Hematopoietic multipotent progenitor cell (in vitro differentiated cells): ENCODE data around the gene RPL39L. TPM values are rescaled to one million over a fixed set of nuclear protein-coding genes. Genes with fewer than 3 reads are reported as not detected.

ENCODE experiments used
- DNase-seq, 3 donors: peaks; one replicate each; pipeline ENCODE4 v3.0.0-alpha.2; 2011 to 2015; ENCODE audit warnings: low read depth in 2 of 3, low spot score in 2 of 3
- total RNA-seq: library from RNA; depleted of rRNA; stranded (reverse); fragments of >200 nt; gene quantifications from one replicate; pipeline ENCODE4 v1.2.3, GENCODE V29; 2012

Gene RPL39L
- total RNA-seq, 1 donor: 4.8 TPM

DNA sequence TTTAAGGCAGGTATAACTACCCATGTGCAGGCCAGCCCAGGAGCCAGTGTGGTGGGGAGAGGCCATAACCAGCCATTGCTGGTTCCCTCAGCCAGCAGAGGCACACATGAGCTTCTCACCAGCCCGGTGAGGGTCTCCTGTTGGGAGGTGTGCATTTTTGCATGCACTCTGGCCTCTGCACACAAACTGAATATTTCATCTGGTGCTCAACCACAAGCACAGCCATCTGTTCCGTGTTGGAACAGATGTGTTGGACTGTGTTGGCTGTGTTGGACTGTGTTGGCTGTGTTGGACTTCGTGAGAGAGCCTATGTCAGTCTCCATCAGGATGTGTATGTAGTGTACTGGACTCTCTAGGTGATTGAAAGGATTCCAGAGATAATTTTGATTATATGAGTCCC lies 67.2 kb downstream of the RPL39L start:
- DNase-seq: no peak

Other genes with a start within 250 kb of the RPL39L start
- 46.3 TPM for gene ST6GAL1, start 209.0 kb downstream of the RPL39L start, total RNA-seq
- gene RTP1, start 58.0 kb upstream of the RPL39L start, total RNA-seq: not detected
- under 0.01 TPM for gene MASP1, start 152.2 kb upstream of the RPL39L start, total RNA-seq
- 7.3 TPM for gene RTP4, start 228.9 kb upstream of the RPL39L start, total RNA-seq